ENCODE results near the gene GFRA1.

Gene GFRA1

DNA sequence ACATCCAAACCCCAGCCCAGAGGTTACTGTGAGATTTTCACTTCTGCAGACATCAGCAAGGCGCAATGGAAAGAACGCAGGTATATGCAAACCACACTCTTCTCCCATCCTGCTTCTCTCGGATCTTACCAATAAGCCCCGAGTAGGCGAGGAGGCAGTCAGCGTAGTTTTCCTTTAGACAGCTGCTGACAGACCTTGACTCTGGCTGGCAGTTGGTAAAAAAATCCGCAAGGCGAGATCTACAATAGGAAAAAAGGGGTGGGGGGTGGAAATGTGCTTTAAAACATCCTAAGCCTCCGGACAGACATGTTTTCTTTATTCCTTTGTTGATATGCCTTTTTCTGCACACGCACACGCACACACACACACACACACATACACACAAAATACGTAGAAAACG, 176.5 kb downstream of the GFRA1 start:
- H3K4me1 ChIP-seq = no peaks in the 10 kb centered on the region
- H3K36me3 ChIP-seq = no peaks in the 10 kb centered on the region
- TF ChIP-seq, protein P1, sequence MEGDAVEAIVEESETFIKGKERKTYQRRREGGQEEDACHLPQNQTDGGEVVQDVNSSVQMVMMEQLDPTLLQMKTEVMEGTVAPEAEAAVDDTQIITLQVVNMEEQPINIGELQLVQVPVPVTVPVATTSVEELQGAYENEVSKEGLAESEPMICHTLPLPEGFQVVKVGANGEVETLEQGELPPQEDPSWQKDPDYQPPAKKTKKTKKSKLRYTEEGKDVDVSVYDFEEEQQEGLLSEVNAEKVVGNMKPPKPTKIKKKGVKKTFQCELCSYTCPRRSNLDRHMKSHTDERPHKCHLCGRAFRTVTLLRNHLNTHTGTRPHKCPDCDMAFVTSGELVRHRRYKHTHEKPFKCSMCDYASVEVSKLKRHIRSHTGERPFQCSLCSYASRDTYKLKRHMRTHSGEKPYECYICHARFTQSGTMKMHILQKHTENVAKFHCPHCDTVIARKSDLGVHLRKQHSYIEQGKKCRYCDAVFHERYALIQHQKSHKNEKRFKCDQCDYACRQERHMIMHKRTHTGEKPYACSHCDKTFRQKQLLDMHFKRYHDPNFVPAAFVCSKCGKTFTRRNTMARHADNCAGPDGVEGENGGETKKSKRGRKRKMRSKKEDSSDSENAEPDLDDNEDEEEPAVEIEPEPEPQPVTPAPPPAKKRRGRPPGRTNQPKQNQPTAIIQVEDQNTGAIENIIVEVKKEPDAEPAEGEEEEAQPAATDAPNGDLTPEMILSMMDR (IDR thresholded peaks at IDR 0.05) = no peak
- H3K4me3 ChIP-seq = no peak overlapping the region
- no peak for DNase-seq
- intact Hi-C loops (cut with DNase I; ENCODE audit: low total_unique reads) = no loop called here
- no peak overlapping the region for H3K27ac ChIP-seq
- H3K27me3 ChIP-seq = peaks cover 0 to 11% of the 10 kb centered on the region in 2 donors
- no peaks in the 10 kb centered on the region for H3K9me3 ChIP-seq

DNA sequence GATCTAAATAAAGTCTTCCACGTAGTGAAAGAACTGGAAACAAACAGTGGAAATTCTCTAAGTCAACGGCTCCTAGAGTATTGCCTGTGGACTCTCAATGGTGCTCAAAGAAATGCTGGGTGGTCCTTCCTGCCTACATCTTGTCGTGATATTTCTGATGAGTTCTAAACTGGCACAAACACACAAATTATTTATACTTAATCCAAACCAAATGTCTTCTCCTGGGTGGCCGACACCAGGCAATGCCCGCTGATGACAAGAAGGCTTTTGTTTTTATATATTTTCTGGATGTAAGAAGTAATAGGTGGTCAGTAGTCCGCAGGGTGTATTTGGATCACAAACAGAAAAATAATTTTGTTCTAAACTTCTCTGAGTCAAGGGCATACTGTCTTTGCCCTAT, 178.7 kb downstream of the GFRA1 start:
- Histone ChIP-seq H3K4me1 (no peaks in the 10 kb centered on the region), H3K9me3 (no peaks in the 10 kb centered on the region), H3K4me3 (no peak overlapping the region), H3K27ac (no peak overlapping the region), H3K36me3 (no peaks in the 10 kb centered on the region), H3K27me3 (peaks cover 0 to 11% of the 10 kb centered on the region in 2 donors)
- TF ChIP-seq, protein P1 (IDR thresholded peaks at IDR 0.05) = no peak
- DNase-seq = no peak
- intact Hi-C loops (cut with DNase I; ENCODE audit: low total_unique reads) = no loop called here

DNA sequence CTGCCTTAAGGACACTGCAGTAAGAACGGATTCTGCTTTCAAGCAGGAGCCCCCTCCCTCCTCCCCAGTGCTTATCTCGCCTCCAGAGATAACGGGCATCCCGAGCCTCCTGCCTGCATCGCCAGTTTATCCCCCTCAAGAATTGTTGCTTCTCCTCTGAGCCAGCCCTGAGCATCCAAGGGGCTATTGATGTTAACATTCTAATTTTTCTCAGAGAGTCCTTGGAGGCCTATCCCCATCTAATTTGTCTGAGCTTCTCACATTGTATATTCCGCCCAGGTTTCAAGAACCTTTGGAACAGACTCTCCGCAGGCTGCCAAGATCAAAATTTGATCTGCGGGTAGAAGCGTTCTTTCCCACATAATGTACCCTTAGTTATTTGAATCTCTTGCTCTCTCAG, 180.0 kb downstream of the GFRA1 start:
- intact Hi-C loops (cut with DNase I; ENCODE audit: low total_unique reads) = no loop called here
- no peaks in the 10 kb centered on the region for H3K9me3 ChIP-seq
- TF ChIP-seq, protein P1 (IDR thresholded peaks at IDR 0.05) = no peak

DNA sequence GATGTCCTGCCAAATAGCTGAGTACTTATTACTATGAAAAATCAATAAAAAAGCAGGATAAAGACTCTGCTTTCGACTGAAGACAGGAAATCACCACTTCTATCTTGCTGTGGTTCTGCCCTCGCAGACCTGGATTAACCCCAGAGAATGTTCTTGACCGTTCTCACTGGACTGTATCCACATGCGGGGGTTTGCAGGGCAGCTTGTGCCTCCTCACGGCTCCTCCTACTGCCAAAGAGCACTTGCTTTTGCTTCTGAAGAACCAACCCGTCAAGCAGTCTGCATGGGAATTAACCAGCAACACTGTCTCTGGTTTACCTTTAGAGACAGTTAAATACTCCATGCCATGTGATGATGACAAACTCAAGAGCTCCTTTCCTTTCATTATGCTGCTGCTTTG, 184.0 kb downstream of the GFRA1 start:
- no peak for DNase-seq
- H3K4me3 ChIP-seq = no peak overlapping the region
- no peak overlapping the region for H3K27ac ChIP-seq
- peaks cover 0 to 16% of the 10 kb centered on the region in 2 donors for H3K27me3 ChIP-seq
- H3K9me3 ChIP-seq = no peaks in the 10 kb centered on the region
- H3K36me3 ChIP-seq = no peaks in the 10 kb centered on the region
- intact Hi-C loops (cut with DNase I; ENCODE audit: low total_unique reads) = no loop called here
- TF ChIP-seq, protein P1 (IDR thresholded peaks at IDR 0.05) = no peak
- no peaks in the 10 kb centered on the region for H3K4me1 ChIP-seq

More for the DNA sequence above, 180.0 kb downstream of the GFRA1 start:
- Histone ChIP-seq H3K27me3 (peaks cover 0 to 10% of the 10 kb centered on the region in 2 donors), H3K36me3 (no peaks in the 10 kb centered on the region), H3K27ac (no peak overlapping the region), H3K4me1 (no peaks in the 10 kb centered on the region), H3K4me3 (no peak overlapping the region)
- DNase-seq = no peak

DNA sequence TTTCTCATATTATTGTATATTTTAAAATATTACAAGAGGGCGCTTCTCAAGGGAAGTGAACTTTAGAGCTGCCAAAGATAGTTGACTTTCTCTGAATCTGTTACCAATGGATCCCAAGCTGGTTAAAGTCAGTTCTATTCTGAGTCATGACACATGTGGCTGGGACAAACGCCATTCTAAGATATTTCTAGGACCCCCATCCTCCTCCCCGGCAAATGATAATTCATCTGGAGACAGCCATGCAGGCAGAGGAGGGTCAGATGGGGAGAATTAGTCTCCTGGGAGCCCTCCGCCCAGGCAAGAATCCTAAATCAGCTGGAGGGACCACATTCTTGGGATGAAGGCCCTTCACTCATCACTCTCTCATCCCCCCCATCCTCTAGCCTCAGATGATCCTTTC, 187.7 kb downstream of the GFRA1 start:
- intact Hi-C loops (cut with DNase I; ENCODE audit: low total_unique reads) = no loop called here
- TF ChIP-seq, protein P1 (IDR thresholded peaks at IDR 0.05) = no peak
- Histone ChIP-seq H3K9me3 (no peaks in the 10 kb centered on the region), H3K36me3 (no peaks in the 10 kb centered on the region), H3K27me3 (peaks cover 0 to 19% of the 10 kb centered on the region in 2 donors), H3K4me3 (no peak overlapping the region), H3K27ac (no peak overlapping the region), H3K4me1 (peaks cover 0 to 4% (median 0%) of the 10 kb centered on the region in 4 donors)
- no peak for DNase-seq

DNA sequence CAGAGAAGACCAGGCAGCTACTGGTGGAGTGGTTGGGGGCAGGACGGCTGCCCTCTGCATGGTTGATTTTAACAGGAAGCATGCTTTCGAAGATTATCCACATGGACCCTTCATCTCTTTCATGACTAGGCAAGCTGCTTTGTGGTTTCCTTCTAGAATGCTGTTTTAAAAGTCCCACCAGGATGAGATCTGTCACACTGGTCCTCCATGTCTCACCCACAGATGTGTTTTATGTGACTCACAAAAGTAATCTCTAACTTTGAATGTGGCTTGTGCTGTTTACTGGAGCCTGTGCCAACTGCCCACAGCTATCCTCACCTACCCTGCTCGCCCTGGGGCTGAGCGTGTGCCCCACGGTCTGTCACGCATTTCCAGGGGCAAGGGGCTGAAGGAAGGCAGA, 188.8 kb downstream of the GFRA1 start:
- TF ChIP-seq, protein P1 (IDR thresholded peaks at IDR 0.05) = no peak
- Histone ChIP-seq H3K9me3 (no peaks in the 10 kb centered on the region), H3K27ac (no peak overlapping the region), H3K27me3 (peaks cover 0 to 19% of the 10 kb centered on the region in 2 donors), H3K4me1 (peaks cover 0 to 4% (median 0%) of the 10 kb centered on the region in 4 donors), H3K36me3 (no peaks in the 10 kb centered on the region), H3K4me3 (no peak overlapping the region)
- no peak for DNase-seq
- intact Hi-C loops (cut with DNase I; ENCODE audit: low total_unique reads) = no loop called here
